Smooth muscle cell (in vitro differentiated cells): ENCODE results near the gene MYL5. TPM values are rescaled to one million over a fixed set of nuclear protein-coding genes. Genes with fewer than 3 reads are reported as not detected.

Experiments used
- DNase-seq: peaks from one replicate; lab custom pipeline; 2025; ENCODE audit not compliant: unreplicated experiment; lab: John Stamatoyannopoulos, UW
- H2AFZ ChIP-seq: fragments of 200-600 bp; sonication (generic); 2 replicates; pipeline ENCODE4 v1.6.0; 2016; ENCODE audit warnings: antibody characterized with exemption, low read depth, mild to moderate bottlenecking
- H3F3A ChIP-seq: fragments of 200-600 bp; sonication (generic); 2 replicates; pipeline ENCODE4 v1.6.0; 2017; ENCODE audit warnings: antibody characterized with exemption, low read depth
- H3K27ac ChIP-seq: fragments of 200-600 bp; sonication (generic); 2 replicates; pipeline ENCODE4 v1.5.1; 2016; ENCODE audit warnings: low read depth, mild to moderate bottlenecking
- H3K27me3 ChIP-seq: fragments of 200-600 bp; sonication (generic); 2 replicates; pipeline ENCODE4 v1.6.1; 2016; ENCODE audit warnings: low read depth, mild to moderate bottlenecking
- H3K36me3 ChIP-seq: fragments of 200-600 bp; sonication (generic); 2 replicates; pipeline ENCODE4 v1.5.1; 2016; ENCODE audit warnings: low read depth
- H3K4me1 ChIP-seq: fragments of 200-600 bp; sonication (generic); 2 replicates; pipeline ENCODE4 v1.5.1; 2016; ENCODE audit warnings: low read depth
- H3K4me2 ChIP-seq: fragments of 200-600 bp; sonication (generic); 2 replicates; pipeline ENCODE4 v1.6.0; 2016; ENCODE audit warnings: mild to moderate bottlenecking
- H3K4me3 ChIP-seq: fragments of 200-600 bp; sonication (generic); 2 replicates; pipeline ENCODE4 v1.5.1; 2016; ENCODE audit warnings: mild to moderate bottlenecking
- H3K79me2 ChIP-seq: fragments of 200-600 bp; sonication (generic); 2 replicates; pipeline ENCODE4 v1.6.0; 2016; ENCODE audit warnings: low read depth, mild to moderate bottlenecking
- H3K9ac ChIP-seq: fragments of 200-600 bp; sonication (generic); 2 replicates; pipeline ENCODE4 v1.6.0; 2016; ENCODE audit warnings: low read depth
- H3K9me3 ChIP-seq: fragments of 200-600 bp; sonication (generic); replicated peaks from 2 replicates; pipeline ENCODE4 v1.5.1; 2016; ENCODE audit warnings: low read depth
- H4K20me1 ChIP-seq: fragments of 200-600 bp; sonication (generic); 2 replicates; pipeline ENCODE4 v1.6.0; 2016; ENCODE audit warnings: low read depth
- CTCF ChIP-seq: fragments of 200-600 bp; sonication (generic); IDR thresholded peaks from 2 replicates; pipeline ENCODE4 v1.5.1; 2017; ENCODE audit warnings: borderline replicate concordance, mild to moderate bottlenecking, antibody characterized with exemption; ENCODE audit not compliant: insufficient read depth, poor library complexity, severe bottlenecking
- WGBS: methylation state at CpG from one replicate; pipeline ENCODE4 v1.1.7; 2016; ENCODE audit warnings: low lambda C conversion rate; 5-methylcytosine and 5-hydroxymethylcytosine counted together
- polyA plus RNA-seq: library from polyadenylated mRNA; unstranded; fragments of >200 nt; fragmentation: Nextera tagmentation; extraction: Ambion mirVana; gene quantifications from 2 replicates; pipeline ENCODE4 v1.2.1, GENCODE V29; 2016
- total RNA-seq: library from RNA; depleted of rRNA; stranded (reverse); fragments of >200 nt; gene quantifications from 2 replicates; pipeline ENCODE4 v1.2.3, GENCODE V29; 2014

MYL5 gene
- total and polyA plus RNA-seq, 2 experiments from 2014 or later, result 6.7 to 6.8 TPM

GRCh38 chr4:657338-657833 is 17.0 kb upstream of the MYL5 start:
- Histone ChIP-seq H3K9ac (no peak overlapping the region), H3K4me2 (no peak overlapping the region), H3K27me3 (no peaks in the 10 kb centered on the region), H3K4me1 (no peaks in the 10 kb centered on the region), H3K4me3 (no peak overlapping the region), H3K79me2 (no peaks in the 10 kb centered on the region), H4K20me1 (no peaks in the 10 kb centered on the region), H3K9me3 (no peaks in the 10 kb centered on the region), H3K36me3 (no peaks in the 10 kb centered on the region), H2AFZ (no peak overlapping the region), H3K27ac (no peak overlapping the region), H3F3A (no peaks in the 10 kb centered on the region)
- no peak for DNase-seq
- TF ChIP-seq CTCF, result no peak
- WGBS, result 95% methylated on average over 17 of the region's 23 CpGs

GRCh38 chr4:657834-658667 is 16.3 kb upstream of the MYL5 start:
- Histone ChIP-seq H4K20me1 (no peaks in the 10 kb centered on the region), H3K9ac (no peak overlapping the region), H3K4me1 (peaks cover 1% of the 10 kb centered on the region), H3F3A (no peaks in the 10 kb centered on the region), H3K4me2 (no peak overlapping the region), H3K27ac (no peak overlapping the region), H3K27me3 (no peaks in the 10 kb centered on the region), H3K9me3 (no peaks in the 10 kb centered on the region), H3K79me2 (no peaks in the 10 kb centered on the region), H2AFZ (no peak overlapping the region), H3K36me3 (no peaks in the 10 kb centered on the region), H3K4me3 (no peak overlapping the region)
- 91% methylated on average over 22 of the region's 27 CpGs for WGBS
- no peak for TF ChIP-seq CTCF
- DNase-seq, result no peak

- TF ChIP-seq CTCF, result no peak
- WGBS, result 93% methylated on average over 32 of the region's 32 CpGs
- peaks cover 7% of the 10 kb centered on the region for H3K4me1 ChIP-seq
Measured at GRCh38 chr4:658681-659667, 15.4 kb upstream of the MYL5 start.

More at GRCh38 chr4:658681-659667, 15.4 kb upstream of the MYL5 start:
- Histone ChIP-seq H4K20me1 (no peaks in the 10 kb centered on the region), H3K27ac (no peak overlapping the region), H3K9ac (no peak overlapping the region), H2AFZ (no peak overlapping the region), H3K4me2 (no peak overlapping the region), H3K27me3 (no peaks in the 10 kb centered on the region), H3K4me3 (no peak overlapping the region), H3F3A (no peaks in the 10 kb centered on the region), H3K36me3 (no peaks in the 10 kb centered on the region), H3K9me3 (no peaks in the 10 kb centered on the region), H3K79me2 (no peaks in the 10 kb centered on the region)
- no peak for DNase-seq
